Measurements from ENCODE around the gene GINS2.

GINS2 gene

DNA sequence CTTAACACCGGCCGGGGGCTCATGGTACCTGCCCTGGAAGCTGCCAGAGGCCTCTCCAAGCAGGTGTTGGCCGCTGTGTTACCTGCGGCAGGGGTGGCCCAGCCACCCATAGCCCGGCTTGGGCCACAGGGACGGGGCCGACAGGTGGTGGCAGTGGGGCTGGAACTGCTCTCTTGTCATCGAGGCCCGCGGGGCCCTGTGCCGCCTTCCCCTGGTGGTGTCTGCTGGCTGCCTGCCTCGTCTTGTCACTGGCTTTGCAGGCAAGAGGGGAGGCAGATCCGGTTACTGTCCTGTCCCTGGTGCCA lies 48.5 kb downstream of the GINS2 start:
- DNase-seq (ENCODE audit: low read depth in 2 of 2) = no peak

GRCh38 chr16:85639529-85640253 lies 49.1 kb downstream of the GINS2 start:
- DNase-seq (ENCODE audit: low read depth in 2 of 2) = no peak

DNA sequence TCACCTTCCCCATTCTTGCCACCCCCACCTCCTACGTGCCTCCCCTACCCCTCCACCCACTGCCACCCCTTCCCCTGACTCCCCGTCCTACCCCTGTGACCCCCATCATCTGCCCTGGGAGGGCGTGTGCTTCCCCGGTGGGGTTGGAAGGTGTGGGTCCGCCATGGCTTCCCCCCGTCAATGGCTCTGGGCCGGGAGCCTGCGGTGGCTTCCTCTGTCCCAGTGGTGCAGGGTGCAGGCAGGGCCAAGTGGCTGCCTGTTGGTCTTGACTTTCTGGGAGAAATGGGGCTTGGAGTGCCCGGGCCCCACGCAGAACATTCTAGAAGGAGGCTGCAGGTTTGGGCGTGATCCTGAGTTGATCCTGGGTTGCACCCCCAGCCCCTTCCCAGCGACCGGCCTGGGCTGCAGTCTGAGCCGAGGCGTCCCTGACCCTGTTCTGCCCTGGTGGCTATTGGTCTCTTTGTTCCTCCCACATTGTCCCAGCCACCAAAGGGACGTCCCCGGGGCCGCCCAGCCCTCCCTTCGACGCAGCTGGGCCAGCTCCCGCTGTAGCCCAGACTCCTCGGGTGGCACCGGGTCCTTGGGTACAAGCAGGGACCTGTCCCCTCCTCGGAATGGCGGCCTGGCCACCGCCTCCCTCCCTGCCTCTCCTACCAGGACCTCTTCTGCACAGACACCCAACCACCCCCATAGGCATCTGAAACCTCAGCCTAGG lies 49.9 kb downstream of the GINS2 start:
- no peak for DNase-seq (ENCODE audit: low read depth in 2 of 2)

DNA sequence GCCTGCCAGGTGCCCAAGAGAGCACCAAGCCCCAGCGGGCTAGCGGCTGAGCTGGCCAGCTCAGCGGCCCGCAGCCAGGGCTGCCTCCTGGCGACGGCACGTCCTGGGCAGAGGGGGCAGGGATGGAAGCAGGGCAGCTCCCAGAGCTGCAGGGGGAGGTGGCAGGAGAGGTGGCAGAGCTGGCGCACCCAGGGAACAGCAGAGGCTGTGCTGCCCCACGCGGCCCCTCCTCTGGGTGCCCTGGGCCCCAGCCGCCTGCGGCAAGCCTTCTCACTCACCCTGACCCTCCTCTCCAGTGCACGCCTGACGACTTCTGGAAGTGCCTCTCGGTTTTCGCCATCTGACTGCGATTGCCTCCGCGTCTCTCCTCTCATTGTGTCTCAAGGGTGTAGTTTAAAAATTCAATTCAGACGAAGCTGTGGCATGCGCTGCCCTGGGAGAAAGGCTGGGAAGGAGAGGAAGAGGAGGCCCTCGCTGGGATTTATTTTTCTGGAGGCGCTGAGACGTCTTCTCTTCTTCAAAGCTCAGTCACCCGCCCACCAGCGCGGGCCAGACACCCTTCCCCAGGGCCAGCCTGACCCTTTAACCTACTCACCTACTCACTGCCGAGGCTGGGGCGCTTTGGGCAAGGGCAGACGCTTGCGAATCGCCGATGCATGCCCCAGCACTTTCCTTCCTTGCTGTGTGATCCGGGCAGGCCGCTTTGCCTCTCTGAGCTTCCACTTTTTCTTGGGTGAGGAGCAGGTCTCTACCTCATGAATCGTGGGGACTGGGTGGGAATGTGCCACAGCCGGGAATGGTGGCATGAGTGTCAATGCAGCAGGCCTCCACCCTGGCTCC lies 50.7 kb downstream of the GINS2 start:
- DNase-seq (ENCODE audit: low read depth in 2 of 2) = no peak

- DNase-seq (ENCODE audit: low read depth in 2 of 2) = no peak
Measured at GRCh38 chr16:85637061-85637807, 51.5 kb downstream of the GINS2 start.

DNA sequence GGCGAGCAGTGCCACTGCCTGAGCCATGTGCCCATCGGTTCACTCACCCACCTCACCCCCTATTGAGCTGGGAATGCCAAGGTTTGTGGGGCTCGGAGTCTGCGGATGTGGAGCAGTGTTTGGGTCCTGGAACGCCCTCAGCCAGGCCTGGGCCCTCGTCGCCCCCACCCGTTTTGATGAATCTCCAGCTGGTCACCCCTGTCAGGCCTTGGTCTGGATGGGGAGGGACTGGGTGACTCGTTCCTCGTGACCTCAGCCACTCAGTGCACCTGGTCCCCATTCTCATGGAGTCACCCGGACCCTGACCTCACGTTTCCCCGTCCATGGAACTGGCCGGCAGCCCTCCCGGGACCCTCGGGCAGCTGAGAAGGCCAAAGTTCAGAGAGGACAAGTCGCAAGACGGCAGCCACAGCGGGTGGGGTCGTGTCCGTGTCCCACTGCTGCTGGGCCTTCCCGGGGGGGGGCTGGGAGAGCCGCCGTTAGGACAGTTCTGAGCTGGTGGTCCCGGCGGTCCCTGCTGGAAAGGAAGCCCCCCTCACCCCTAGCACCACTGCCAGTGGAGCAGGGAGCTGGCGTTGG lies 52.4 kb downstream of the GINS2 start:
- DNase-seq (ENCODE audit: low read depth in 2 of 2) = no peak

- no peak for DNase-seq (ENCODE audit: low read depth in 2 of 2)
Measured at GRCh38 chr16:85635545-85636140, 53.1 kb downstream of the GINS2 start.

DNA sequence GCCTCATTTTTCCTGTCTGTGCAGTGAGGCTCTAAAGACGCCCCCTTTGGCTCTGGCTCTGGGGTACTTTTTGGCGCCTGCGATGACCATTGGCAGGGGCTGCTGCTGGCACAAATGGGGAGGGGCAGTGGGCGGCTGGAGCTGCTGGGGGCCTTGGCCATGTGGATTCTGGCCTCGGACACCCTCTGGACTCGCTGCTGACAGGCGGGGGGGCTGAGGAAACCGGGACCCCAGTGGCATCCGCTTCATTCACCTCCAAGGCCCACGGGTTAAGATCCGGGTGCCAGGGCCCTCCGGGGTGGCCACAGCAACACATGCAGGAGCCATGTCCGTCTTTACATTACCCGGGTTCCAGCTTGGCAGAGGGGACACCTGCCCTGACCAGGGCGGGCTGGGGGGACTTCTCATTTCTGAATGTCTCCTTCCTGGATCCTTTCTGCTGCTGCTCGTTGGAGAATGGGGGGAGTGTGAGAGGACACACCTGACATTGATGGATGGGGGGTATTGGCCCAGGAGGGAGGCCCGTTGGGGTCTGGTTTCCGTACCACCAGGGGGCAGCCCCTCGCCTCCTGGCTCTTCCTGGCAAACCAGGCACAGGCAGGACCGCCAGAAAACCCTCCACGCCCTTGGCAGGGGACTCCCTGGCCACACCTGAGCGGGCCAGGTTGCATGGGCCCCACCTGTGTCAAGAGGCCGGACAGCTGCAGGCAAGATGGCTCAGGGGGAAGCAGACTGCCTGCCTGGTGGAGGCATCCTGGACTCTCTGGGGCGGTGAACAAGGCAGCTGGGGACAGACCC lies 53.8 kb downstream of the GINS2 start:
- DNase-seq (ENCODE audit: low read depth in 2 of 2) = no peak

- no peak for DNase-seq (ENCODE audit: low read depth in 2 of 2)
Measured at GRCh38 chr16:85633888-85634287, 54.9 kb downstream of the GINS2 start.

GRCh38 chr16:85633438-85633743 lies 55.4 kb downstream of the GINS2 start:
- DNase-seq (ENCODE audit: low read depth in 2 of 2) = no peak

DNA sequence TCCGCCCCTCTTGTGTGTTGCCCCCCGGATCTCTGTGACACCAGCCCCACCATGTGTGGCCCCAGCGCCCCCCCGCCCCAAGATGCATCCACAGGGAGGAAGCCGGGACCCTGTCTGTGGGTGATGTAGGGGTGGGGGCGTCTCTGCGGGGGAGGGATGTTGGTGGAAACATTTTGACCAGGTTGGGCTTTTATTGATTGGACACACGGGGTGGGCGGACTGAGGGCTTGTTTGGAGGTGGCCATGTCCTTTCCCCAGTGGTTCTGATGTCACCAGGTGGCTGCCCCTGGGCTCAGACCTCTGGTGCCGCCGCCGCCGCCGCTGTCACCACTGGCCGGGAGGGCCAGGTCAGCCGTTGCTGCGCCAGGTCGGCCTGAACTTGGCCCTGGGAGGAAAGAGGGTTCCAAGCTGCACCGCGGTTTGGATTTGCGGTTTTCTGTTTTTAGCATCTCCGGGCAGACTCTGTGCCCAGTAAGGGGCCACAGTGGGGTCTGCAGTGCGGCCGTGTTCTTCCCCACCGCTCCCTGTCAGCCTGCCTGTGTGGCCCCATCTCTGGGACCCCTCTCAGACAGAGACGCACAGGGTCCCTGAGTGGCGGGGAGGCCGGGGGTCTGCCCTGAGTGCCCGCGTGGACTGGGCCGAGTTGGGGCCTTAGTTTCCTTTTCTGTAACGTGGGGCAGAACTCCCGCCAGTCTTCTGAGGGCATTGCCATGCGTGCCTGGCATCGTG lies 55.9 kb downstream of the GINS2 start:
- no peak for DNase-seq (ENCODE audit: low read depth in 2 of 2)

DNA sequence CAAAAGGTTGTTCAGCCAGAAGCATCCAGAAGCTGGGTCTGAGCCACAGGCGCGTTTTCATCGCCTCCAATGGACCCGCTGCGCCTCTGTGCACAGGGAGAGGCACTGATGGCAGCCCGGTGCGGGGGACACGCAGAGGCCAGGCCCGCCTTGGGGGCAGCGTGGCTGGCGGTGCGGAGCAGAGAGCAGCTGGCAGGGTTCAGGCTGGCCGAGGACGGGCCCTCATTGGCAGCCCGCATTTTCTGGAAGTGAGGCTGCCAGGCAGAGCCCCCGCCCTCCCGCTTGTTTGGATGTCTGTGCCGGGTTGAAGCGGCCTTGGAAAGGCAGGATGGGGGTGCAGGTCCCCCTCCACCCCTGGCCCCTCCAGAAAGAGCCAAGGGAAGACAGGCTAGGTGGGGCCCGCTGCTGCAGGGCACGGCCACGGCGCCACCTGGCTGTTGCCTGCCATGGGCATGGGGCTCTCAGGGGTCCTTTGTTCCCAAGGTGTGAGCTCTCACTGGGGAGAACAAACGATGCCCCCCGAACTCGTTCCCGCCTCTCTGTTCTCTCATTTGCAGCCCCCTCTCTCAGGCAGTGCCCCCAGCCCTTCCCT lies 56.9 kb downstream of the GINS2 start:
- DNase-seq (ENCODE audit: low read depth in 2 of 2) = no peak

GRCh38 chr16:85631230-85631629 lies 57.5 kb downstream of the GINS2 start:
- no peak for DNase-seq (ENCODE audit: low read depth in 2 of 2)

- no peak for DNase-seq (ENCODE audit: low read depth in 2 of 2)
Measured at GRCh38 chr16:85629853-85630252, 58.9 kb downstream of the GINS2 start.

DNA sequence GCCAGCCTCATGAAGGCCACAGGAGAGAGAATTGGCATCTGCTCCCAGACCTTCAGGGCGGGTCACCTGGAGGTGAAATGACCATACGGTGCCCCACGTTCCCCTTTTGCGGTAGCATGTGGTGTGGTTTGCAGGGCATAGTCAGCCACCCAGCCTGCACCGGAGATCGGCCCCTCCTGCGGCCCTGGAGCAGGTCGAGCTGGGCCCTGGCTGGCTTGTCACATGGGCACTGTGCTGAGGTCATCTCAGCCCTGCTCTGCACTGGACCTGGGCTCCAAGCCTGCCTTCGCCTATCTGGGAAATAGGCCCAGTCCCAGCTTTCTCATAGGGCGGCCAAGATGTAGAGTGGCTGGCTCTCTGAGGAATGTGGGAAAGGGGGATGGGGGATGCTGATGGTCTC lies 59.4 kb downstream of the GINS2 start:
- DNase-seq (ENCODE audit: low read depth in 2 of 2) = no peak

- no peak for DNase-seq (ENCODE audit: low read depth in 2 of 2)
Measured at GRCh38 chr16:85628645-85629044, 60.1 kb downstream of the GINS2 start.

DNA sequence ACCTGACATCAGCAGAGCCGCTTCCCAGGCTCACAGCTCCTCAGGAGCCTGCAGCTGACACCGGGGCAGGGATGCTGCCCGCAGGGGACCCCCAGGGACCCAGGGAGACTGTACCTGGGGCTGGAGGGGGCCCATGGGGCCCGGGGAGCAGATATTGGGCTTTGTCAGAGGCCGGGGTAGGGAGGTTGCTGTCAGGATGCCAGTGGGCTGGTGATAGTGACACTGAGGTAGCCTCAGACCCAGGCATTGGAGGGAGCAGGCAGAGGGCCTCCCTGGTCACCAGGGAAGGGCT lies 60.5 kb downstream of the GINS2 start:
- no peak for DNase-seq (ENCODE audit: low read depth in 2 of 2)

DNA sequence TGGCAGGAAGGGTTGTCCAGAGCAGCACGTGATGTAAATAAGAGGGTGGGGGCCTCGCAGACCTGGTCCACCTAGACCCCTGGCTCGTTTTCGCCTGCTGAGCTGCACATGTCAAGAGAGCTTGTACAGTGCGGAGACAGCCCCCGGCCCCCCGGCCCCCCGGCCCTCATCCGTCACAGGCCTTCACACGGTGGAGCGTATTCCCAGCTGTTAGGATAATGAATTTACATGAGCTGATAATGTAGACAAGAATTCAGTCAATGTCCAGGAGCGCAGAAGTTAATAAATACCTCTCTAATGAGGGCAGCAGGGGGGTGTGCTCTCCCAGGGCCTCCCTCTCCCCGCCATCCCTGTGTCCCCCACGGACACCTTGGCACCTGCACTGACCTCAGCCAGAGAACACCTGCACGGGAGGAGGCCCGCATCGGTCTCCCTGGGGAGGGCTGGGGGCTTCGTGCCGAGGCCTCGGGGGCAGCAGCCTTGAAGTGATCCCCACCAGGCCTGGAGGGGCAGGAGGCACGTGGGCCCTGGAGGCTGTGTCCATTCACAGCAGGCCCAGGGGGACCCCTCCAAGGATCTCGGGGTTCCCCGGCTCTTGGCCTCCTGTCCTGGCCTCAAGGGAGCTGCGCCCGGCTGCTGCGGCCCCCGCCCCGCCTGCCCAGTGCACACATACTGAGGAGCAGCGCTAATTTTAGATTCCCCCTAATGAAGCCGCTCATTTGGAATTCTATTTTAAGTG lies 61.1 kb downstream of the GINS2 start:
- no peak for DNase-seq (ENCODE audit: low read depth in 2 of 2)

GRCh38 chr16:85627089-85627488 lies 61.7 kb downstream of the GINS2 start:
- no peak for DNase-seq (ENCODE audit: low read depth in 2 of 2)

Measured in fibroblast of skin of left biceps (primary cell).